IMR-90 (cell line): ENCODE results near the gene CACNA1G. TPM values are rescaled to one million over a fixed set of nuclear protein-coding genes. Genes with fewer than 3 reads are reported as not detected.

Experiments used
- ATAC-seq: fragments of 200-7000 bp; cut with Tn5 transposase; 2 replicates; pipeline ENCODE4 v1.9.1; 2020; ENCODE audit warnings: low read depth, mild to moderate bottlenecking, moderate library complexity
- BruUV-seq: library from RNA; stranded (reverse); fragments of 400-500 nt; replicated peaks from 2 replicates; lab custom pipeline; 2021; lab: Mats Ljungman, UMichigan
- CTCF ChIA-PET: fragments of 300-600 bp; formaldehyde crosslinking; extraction: SDS; loops from one replicate; lab custom pipeline; 2021; ENCODE audit warnings: antibody characterized with exemption; lab: Yijun Ruan, JAX
- POLR2A ChIA-PET: fragments of 300-600 bp; sonication (Branson Sonifier 250); formaldehyde crosslinking; loops from one replicate; lab custom pipeline; 2022; ENCODE audit warnings: antibody characterized with exemption; ENCODE audit not compliant: unreplicated experiment; lab: Charles Lee
- DNase-seq: peaks from one replicate; pipeline ENCODE4 v3.0.0; 2013
- H2AFZ ChIP-seq: replicated peaks from 2 replicates; pipeline ENCODE3; 2013; ENCODE audit warnings: low read length, mild to moderate bottlenecking; ENCODE audit not compliant: poor library complexity
- H2AK5ac ChIP-seq: 2 replicates; pipeline ENCODE4 v1.6.1; 2013; ENCODE audit warnings: low read depth, low read length, inconsistent platforms
- H2AK9ac ChIP-seq: replicated peaks from 2 replicates; pipeline ENCODE3; 2013; ENCODE audit warnings: mild to moderate bottlenecking, low read depth, low read length, moderate library complexity; ENCODE audit not compliant: poor library complexity
- H2BK120ac ChIP-seq: 2 replicates; pipeline ENCODE4 v1.6.1; 2013; ENCODE audit warnings: low read depth, low read length, inconsistent platforms
- H2BK15ac ChIP-seq: 3 replicates; pipeline ENCODE4 v1.6.1; 2013; ENCODE audit warnings: low read depth, low read length, inconsistent platforms
- H2BK20ac ChIP-seq: 2 replicates; pipeline ENCODE4 v1.6.1; 2013; ENCODE audit warnings: low read depth, mild to moderate bottlenecking, inconsistent platforms, low read length, moderate library complexity
- H2BK5ac ChIP-seq: 2 replicates; pipeline ENCODE4 v1.6.1; 2013; ENCODE audit warnings: mild to moderate bottlenecking, low read depth, low read length, inconsistent platforms; ENCODE audit not compliant: poor library complexity, severe bottlenecking
- H3K14ac ChIP-seq: replicated peaks from 2 replicates; pipeline ENCODE4 v1.6.1; 2013; ENCODE audit warnings: low read depth, low read length, inconsistent platforms
- H3K18ac ChIP-seq: 2 replicates; pipeline ENCODE4 v1.6.1; 2013; ENCODE audit warnings: low read depth, low read length, control low read depth
- H3K23ac ChIP-seq: 2 replicates; pipeline ENCODE4 v1.6.1; 2013; ENCODE audit warnings: low read depth, low read length, inconsistent platforms
- H3K27ac ChIP-seq: 2 replicates; pipeline ENCODE4 v1.5.1; 2013; ENCODE audit warnings: mild to moderate bottlenecking, control low read depth, low read length; ENCODE audit not compliant: insufficient read depth
- H3K27me3 ChIP-seq: 2 replicates; pipeline ENCODE4 v1.6.1; 2013; ENCODE audit warnings: low read length; ENCODE audit not compliant: control insufficient read depth, insufficient read depth
- H3K36me3 ChIP-seq: 2 replicates; pipeline ENCODE4 v1.6.1; 2013; ENCODE audit warnings: low read length, mixed read lengths; ENCODE audit not compliant: control insufficient read depth, insufficient read depth
- H3K4ac ChIP-seq: 2 replicates; pipeline ENCODE4 v1.6.1; 2013; ENCODE audit warnings: low read depth, low read length, inconsistent platforms
- H3K4me1 ChIP-seq: 2 replicates; pipeline ENCODE4 v1.6.1; 2013; ENCODE audit warnings: low read length, mixed read lengths; ENCODE audit not compliant: control insufficient read depth, insufficient read depth
- H3K4me2 ChIP-seq: 2 replicates; pipeline ENCODE4 v1.6.1; 2013; ENCODE audit warnings: low read depth, mild to moderate bottlenecking, control low read depth, low read length, moderate library complexity
- H3K4me3 ChIP-seq: 2 replicates; pipeline ENCODE4 v1.5.1; 2013; ENCODE audit warnings: low read depth, mild to moderate bottlenecking, control low read depth, low read length, moderate library complexity; ENCODE audit not compliant: insufficient read depth
- H3K56ac ChIP-seq: 2 replicates; pipeline ENCODE4 v1.6.1; 2013; ENCODE audit warnings: low read length, inconsistent platforms; ENCODE audit not compliant: insufficient read depth; ENCODE audit errors: extremely low read depth
- H3K79me1 ChIP-seq, 2 experiments: 2 replicates each; pipeline ENCODE4 v1.6.1; 2013; ENCODE audit warnings: low read length in 2 of 2, inconsistent platforms in 1 of 2, low read depth in 1 of 2
- H3K9ac ChIP-seq: 2 replicates; pipeline ENCODE4 v1.6.1; 2013; ENCODE audit warnings: low read depth, low read length, control low read depth
- H3K9me1 ChIP-seq: 2 replicates; pipeline ENCODE4 v1.6.1; 2013; ENCODE audit warnings: low read length, inconsistent platforms; ENCODE audit not compliant: insufficient read depth
- H3K9me3 ChIP-seq: 2 replicates; pipeline ENCODE4 v1.6.1; 2013; ENCODE audit warnings: low read length; ENCODE audit not compliant: control insufficient read depth, insufficient read depth
- H4K20me1 ChIP-seq: 2 replicates; pipeline ENCODE4 v1.6.1; 2013; ENCODE audit warnings: low read length, inconsistent platforms; ENCODE audit not compliant: insufficient read depth
- H4K5ac ChIP-seq: 2 replicates; pipeline ENCODE4 v1.6.1; 2013; ENCODE audit warnings: mild to moderate bottlenecking, low read depth, low read length, control low read depth
- H4K8ac ChIP-seq, 2 experiments: 2 replicates each; pipeline ENCODE4 v1.6.1; 2013; ENCODE audit warnings: low read depth in 2 of 2, low read length in 2 of 2, control low read depth in 1 of 2, inconsistent platforms in 1 of 2
- H4K91ac ChIP-seq: 2 replicates; pipeline ENCODE4 v1.6.1; 2013; ENCODE audit warnings: low read depth, low read length, inconsistent platforms; ENCODE audit not compliant: insufficient read depth
- BHLHE40 ChIP-seq: fragments of 150-350 bp; IDR thresholded peaks from 2 replicates; pipeline ENCODE4 v1.6.1; 2016; ENCODE audit warnings: mild to moderate bottlenecking, low read depth, low read length
- CEBPB ChIP-seq: IDR thresholded peaks from 2 replicates; pipeline ENCODE4 v1.6.1; 2012; ENCODE audit warnings: low read depth, low read length, improper control_type of control experiment
- CHD1 ChIP-seq: IDR thresholded peaks from 2 replicates; pipeline ENCODE4 v1.6.1; 2012; ENCODE audit warnings: low read depth, low read length, improper control_type of control experiment
- FOS ChIP-seq: fragments of 150-350 bp; IDR thresholded peaks from 2 replicates; pipeline ENCODE4 v1.6.1; 2016; ENCODE audit warnings: low read depth, low read length
- MAFK ChIP-seq: IDR thresholded peaks from 2 replicates; pipeline ENCODE4 v1.6.1; 2012; ENCODE audit warnings: low read depth, low read length, improper control_type of control experiment
- MAZ ChIP-seq: IDR thresholded peaks from 2 replicates; pipeline ENCODE4 v1.6.1; 2012; ENCODE audit warnings: low read depth, mild to moderate bottlenecking, low read length, improper control_type of control experiment, moderate library complexity, borderline replicate concordance
- MXI1 ChIP-seq: IDR thresholded peaks from 2 replicates; pipeline ENCODE4 v1.6.1; 2012; ENCODE audit warnings: low read depth, mild to moderate bottlenecking, low read length, moderate library complexity, borderline replicate concordance
- NFE2L2 ChIP-seq: fragments of 150-350 bp; IDR thresholded peaks from 2 replicates; pipeline ENCODE4 v1.6.1; 2016; ENCODE audit warnings: low read depth, mild to moderate bottlenecking, low read length
- POLR2A ChIP-seq: IDR thresholded peaks from 2 replicates; pipeline ENCODE4 v1.6.1; 2012; ENCODE audit warnings: mild to moderate bottlenecking, low read depth, low read length
- RAD21 ChIP-seq: IDR thresholded peaks from 2 replicates; pipeline ENCODE4 v1.6.1; 2012; ENCODE audit warnings: low read length, improper control_type of control experiment
- RCOR1 ChIP-seq: IDR thresholded peaks from 2 replicates; pipeline ENCODE4 v1.6.1; 2012; ENCODE audit warnings: mild to moderate bottlenecking, low read length, improper control_type of control experiment; ENCODE audit not compliant: insufficient replicate concordance
- RFX5 ChIP-seq: IDR thresholded peaks from 2 replicates; pipeline ENCODE4 v1.8.0; 2012; ENCODE audit warnings: low read depth, mild to moderate bottlenecking, low read length, moderate library complexity
- SMC3 ChIP-seq: fragments of 150-350 bp; IDR thresholded peaks from 2 replicates; pipeline ENCODE4 v1.6.1; 2016; ENCODE audit warnings: low read depth, mild to moderate bottlenecking, antibody characterized with exemption, low read length, moderate library complexity
- WGBS, 2 experiments: methylation state at CpG; one replicate each; pipeline versions ENCODE4 v1.1.5 to v1.1.7; 2013; ENCODE audit warnings: missing lambda C conversion rate in 2 of 2; ENCODE audit not compliant: insufficient read length in 1 of 2; ENCODE audit errors: extremely low coverage in 2 of 2; 5-methylcytosine and 5-hydroxymethylcytosine counted together
- dilution Hi-C: fragments of 300-500 bp; cut with HindIII; formaldehyde crosslinking; loops from one replicate; pipeline ENCODE4 v1.14.3; 2018; ENCODE audit warnings: low sequenced_read_pairs; ENCODE audit not compliant: unreplicated experiment
- in situ Hi-C: fragments of 300-500 bp; cut with MboI; formaldehyde crosslinking; loops from 3 replicates; pipeline ENCODE4 v1.14.3; 2019; ENCODE audit warnings: low sequenced_read_pairs, inconsistent platforms, mixed read lengths
- intact Hi-C: fragments of 100-400 bp; cut with micrococcal nuclease; formaldehyde crosslinking; loops from 2 replicates; pipeline ENCODE4 v1.10.0; 2022
- polyA plus RNA-seq, 3 experiments: library from polyadenylated mRNA; depleted of rRNA; stranded (reverse); fragments of >200 nt; gene quantifications; 2 replicates each; pipeline ENCODE4 v1.2.3, GENCODE V29; 2012; ENCODE audit warnings: low replicate concordance in 1 of 3
- total RNA-seq: library from RNA; depleted of rRNA; stranded (reverse); fragments of >200 nt; gene quantifications from 2 replicates; pipeline ENCODE4 v1.2.3, GENCODE V29; 2012
- TF ChIP-seq, protein P1 (sequence below): conservative IDR thresholded peaks from 2 replicates; pipeline ENCODE4 v1.5.1; 2012; ENCODE audit warnings: mild to moderate bottlenecking, low read depth, low read length, improper control_type of control experiment
- TF ChIP-seq, protein P2 (sequence below): fragments of 150-350 bp; IDR thresholded peaks from 2 replicates; pipeline ENCODE4 v1.6.1; 2017; ENCODE audit warnings: mild to moderate bottlenecking, antibody characterized with exemption, low read length, low read depth
- TF ChIP-seq, protein P3 (sequence below): fragments of 150-350 bp; IDR thresholded peaks from 2 replicates; pipeline ENCODE4 v1.6.1; 2016; ENCODE audit warnings: low read depth, mild to moderate bottlenecking, low read length, moderate library complexity, borderline replicate concordance

CACNA1G gene
- total and polyA plus RNA-seq, 2 of the 4 experiments (the other 2 are of a cell fraction), result under 0.01 to 0.03 TPM

GRCh38 chr17:50572541-50572940 is 12.0 kb downstream of the CACNA1G start:
- Histone ChIP-seq H3K27ac (no peak overlapping the region), H3K27me3 (peaks cover 48% of the 10 kb centered on the region), H3K23ac (no peak overlapping the region), H2BK15ac (no peak overlapping the region), H3K4me1 (no peaks in the 10 kb centered on the region), H3K4me3 (no peak overlapping the region), H3K9ac (no peak overlapping the region), H3K79me1 (no peaks in the 10 kb centered on the region), H2BK120ac (no peak overlapping the region), H2AFZ (no peak overlapping the region), H4K91ac (no peak overlapping the region), H3K18ac (no peak overlapping the region), H3K4me2 (no peak overlapping the region), H2AK5ac (no peak overlapping the region), H4K5ac (no peak overlapping the region), H2BK5ac (no peak overlapping the region), H4K20me1 (no peaks in the 10 kb centered on the region), H3K56ac (no peak overlapping the region), H3K9me1 (no peaks in the 10 kb centered on the region), H3K4ac (no peak overlapping the region), H2AK9ac (no peak overlapping the region), H3K9me3 (no peaks in the 10 kb centered on the region), H2BK20ac (no peak overlapping the region), H3K14ac (no peak overlapping the region), H3K36me3 (no peaks in the 10 kb centered on the region), H4K8ac (no peak overlapping the region)
- CTCF ChIA-PET, result no interaction called here
- WGBS, 2 experiments, result 94% methylated on average over 11 of the region's 20 CpGs; no CpG with 5 or more reads in 1 of the 2 experiments
- ATAC-seq, result no peak
- no peak for TF ChIP-seq POLR2A
- TF ChIP-seq BHLHE40, result no peak
- TF ChIP-seq NFE2L2, result no peak
- no peak for TF ChIP-seq RAD21
- TF ChIP-seq RCOR1, result no peak
- no peak for TF ChIP-seq FOS
- no peak for TF ChIP-seq MAZ
- TF ChIP-seq, protein P1, sequence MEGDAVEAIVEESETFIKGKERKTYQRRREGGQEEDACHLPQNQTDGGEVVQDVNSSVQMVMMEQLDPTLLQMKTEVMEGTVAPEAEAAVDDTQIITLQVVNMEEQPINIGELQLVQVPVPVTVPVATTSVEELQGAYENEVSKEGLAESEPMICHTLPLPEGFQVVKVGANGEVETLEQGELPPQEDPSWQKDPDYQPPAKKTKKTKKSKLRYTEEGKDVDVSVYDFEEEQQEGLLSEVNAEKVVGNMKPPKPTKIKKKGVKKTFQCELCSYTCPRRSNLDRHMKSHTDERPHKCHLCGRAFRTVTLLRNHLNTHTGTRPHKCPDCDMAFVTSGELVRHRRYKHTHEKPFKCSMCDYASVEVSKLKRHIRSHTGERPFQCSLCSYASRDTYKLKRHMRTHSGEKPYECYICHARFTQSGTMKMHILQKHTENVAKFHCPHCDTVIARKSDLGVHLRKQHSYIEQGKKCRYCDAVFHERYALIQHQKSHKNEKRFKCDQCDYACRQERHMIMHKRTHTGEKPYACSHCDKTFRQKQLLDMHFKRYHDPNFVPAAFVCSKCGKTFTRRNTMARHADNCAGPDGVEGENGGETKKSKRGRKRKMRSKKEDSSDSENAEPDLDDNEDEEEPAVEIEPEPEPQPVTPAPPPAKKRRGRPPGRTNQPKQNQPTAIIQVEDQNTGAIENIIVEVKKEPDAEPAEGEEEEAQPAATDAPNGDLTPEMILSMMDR, result no peak
- TF ChIP-seq MAFK, result no peak
- TF ChIP-seq CHD1, result no peak
- TF ChIP-seq, protein P2, sequence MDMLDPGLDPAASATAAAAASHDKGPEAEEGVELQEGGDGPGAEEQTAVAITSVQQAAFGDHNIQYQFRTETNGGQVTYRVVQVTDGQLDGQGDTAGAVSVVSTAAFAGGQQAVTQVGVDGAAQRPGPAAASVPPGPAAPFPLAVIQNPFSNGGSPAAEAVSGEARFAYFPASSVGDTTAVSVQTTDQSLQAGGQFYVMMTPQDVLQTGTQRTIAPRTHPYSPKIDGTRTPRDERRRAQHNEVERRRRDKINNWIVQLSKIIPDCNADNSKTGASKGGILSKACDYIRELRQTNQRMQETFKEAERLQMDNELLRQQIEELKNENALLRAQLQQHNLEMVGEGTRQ, result no peak
- TF ChIP-seq, protein P3, sequence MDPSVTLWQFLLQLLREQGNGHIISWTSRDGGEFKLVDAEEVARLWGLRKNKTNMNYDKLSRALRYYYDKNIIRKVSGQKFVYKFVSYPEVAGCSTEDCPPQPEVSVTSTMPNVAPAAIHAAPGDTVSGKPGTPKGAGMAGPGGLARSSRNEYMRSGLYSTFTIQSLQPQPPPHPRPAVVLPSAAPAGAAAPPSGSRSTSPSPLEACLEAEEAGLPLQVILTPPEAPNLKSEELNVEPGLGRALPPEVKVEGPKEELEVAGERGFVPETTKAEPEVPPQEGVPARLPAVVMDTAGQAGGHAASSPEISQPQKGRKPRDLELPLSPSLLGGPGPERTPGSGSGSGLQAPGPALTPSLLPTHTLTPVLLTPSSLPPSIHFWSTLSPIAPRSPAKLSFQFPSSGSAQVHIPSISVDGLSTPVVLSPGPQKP, result no peak
- no peak for TF ChIP-seq MXI1
- no peak for TF ChIP-seq RFX5
- no peak for TF ChIP-seq SMC3
- TF ChIP-seq CEBPB, result no peak
- in situ Hi-C loops, result no loop called here
- no TSS peak for BruUV-seq
- POLR2A ChIA-PET, result no interaction called here
- intact Hi-C loops, result no loop called here
- no peak for DNase-seq
- dilution Hi-C loops, result no loop called here
